ENCODE results near the gene MYCBP2. TPM values are rescaled to one million over a fixed set of nuclear protein-coding genes. Genes with fewer than 3 reads are reported as not detected.
"Not testable (repeated sequence)": the region's sequence is repeated elsewhere in the genome, so short reads cannot be mapped to it uniquely, and the experiment has no call there.

The MYCBP2 gene
- total RNA-seq, 1 experiment from 2014 or later = 57.8 TPM

DNA sequence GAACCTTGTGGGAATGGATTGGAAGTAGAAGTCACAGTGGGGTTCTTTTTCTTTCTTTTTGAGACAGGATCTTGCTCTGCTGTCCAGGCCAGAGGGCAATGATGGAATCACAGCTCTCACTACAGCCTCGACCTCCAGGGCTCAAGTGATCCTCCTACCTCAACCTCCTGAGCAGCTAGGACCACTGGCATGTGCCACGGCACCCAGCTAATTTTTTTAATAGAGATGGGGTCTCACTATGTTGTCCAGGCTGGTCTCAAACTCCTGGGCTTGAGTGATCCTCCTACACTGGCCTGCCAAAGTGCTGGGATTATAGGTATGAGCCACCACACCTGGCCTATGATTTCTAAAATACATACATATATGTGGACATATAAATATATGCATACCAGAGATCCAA, 111.4 kb downstream of the MYCBP2 start:
- ChIA-PET CTCF (no interaction called here), POLR2A (ENCODE audit: low non-redundant PET) (no interaction called here)
- H3K36me3 ChIP-seq (ENCODE audit: insufficient read depth, low read length, poor library complexity, severe bottlenecking) = peaks cover 6% of the 10 kb centered on the region
- H3K9me3 ChIP-seq (ENCODE audit: low read depth, low read length, poor library complexity, severe bottlenecking) = no peaks in the 10 kb centered on the region
- H3K4me1 ChIP-seq (ENCODE audit: insufficient read depth, low read length, poor library complexity, severe bottlenecking) = no peaks in the 10 kb centered on the region
- intact Hi-C loops (cut with micrococcal nuclease; ENCODE audit: unreplicated experiment) = no loop called here
- no TSS peak for BruUV-seq (replicated peaks)
- TF ChIP-seq EZH2 (IDR thresholded peaks at IDR 0.05; ENCODE audit: borderline replicate concordance, low read depth, low read length, poor library complexity, severe bottlenecking) = no peak
- TF ChIP-seq, protein P1, sequence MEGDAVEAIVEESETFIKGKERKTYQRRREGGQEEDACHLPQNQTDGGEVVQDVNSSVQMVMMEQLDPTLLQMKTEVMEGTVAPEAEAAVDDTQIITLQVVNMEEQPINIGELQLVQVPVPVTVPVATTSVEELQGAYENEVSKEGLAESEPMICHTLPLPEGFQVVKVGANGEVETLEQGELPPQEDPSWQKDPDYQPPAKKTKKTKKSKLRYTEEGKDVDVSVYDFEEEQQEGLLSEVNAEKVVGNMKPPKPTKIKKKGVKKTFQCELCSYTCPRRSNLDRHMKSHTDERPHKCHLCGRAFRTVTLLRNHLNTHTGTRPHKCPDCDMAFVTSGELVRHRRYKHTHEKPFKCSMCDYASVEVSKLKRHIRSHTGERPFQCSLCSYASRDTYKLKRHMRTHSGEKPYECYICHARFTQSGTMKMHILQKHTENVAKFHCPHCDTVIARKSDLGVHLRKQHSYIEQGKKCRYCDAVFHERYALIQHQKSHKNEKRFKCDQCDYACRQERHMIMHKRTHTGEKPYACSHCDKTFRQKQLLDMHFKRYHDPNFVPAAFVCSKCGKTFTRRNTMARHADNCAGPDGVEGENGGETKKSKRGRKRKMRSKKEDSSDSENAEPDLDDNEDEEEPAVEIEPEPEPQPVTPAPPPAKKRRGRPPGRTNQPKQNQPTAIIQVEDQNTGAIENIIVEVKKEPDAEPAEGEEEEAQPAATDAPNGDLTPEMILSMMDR (conservative IDR thresholded peaks at IDR 0.05; ENCODE audit: low read depth, low read length) = no peak
- H3K27ac ChIP-seq (ENCODE audit: low read depth, low read length, poor library complexity, severe bottlenecking) = no peak overlapping the region
- no peaks in the 10 kb centered on the region for H3K27me3 ChIP-seq (replicated peaks; ENCODE audit: insufficient read depth, low read depth, low read length, poor library complexity)
- no peak overlapping the region for H3K4me3 ChIP-seq (ENCODE audit: low read depth, low read length, poor library complexity, severe bottlenecking)
- no peak for DNase-seq (ENCODE audit: low spot score)

DNA sequence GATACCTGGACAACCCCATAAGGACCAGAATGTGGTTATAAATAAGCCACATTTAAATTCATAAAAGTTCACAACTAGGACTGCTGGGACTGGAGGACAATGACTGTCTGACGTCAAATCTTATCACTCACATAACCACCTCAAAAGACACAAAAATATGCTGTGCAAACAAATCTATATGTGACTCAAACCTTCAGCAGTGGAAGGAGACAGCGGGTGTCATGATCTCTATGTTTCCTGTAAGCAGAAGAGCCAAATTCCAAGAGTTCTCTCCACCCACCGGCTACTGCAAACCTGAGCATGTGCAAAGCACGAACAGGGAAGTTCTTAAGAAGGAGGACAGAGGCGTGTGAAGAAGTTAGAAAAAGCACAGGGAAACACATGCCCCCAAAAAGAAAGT, 113.2 kb downstream of the MYCBP2 start:
- Histone ChIP-seq H3K4me1 (ENCODE audit: insufficient read depth, low read length, poor library complexity, severe bottlenecking) (no peaks in the 10 kb centered on the region), H3K9me3 (ENCODE audit: low read depth, low read length, poor library complexity, severe bottlenecking) (no peaks in the 10 kb centered on the region), H3K4me3 (ENCODE audit: low read depth, low read length, poor library complexity, severe bottlenecking) (no peak overlapping the region), H3K27me3 (replicated peaks; ENCODE audit: insufficient read depth, low read depth, low read length, poor library complexity) (no peaks in the 10 kb centered on the region), H3K36me3 (ENCODE audit: insufficient read depth, low read length, poor library complexity, severe bottlenecking) (peaks cover 6% of the 10 kb centered on the region), H3K27ac (ENCODE audit: low read depth, low read length, poor library complexity, severe bottlenecking) (no peak overlapping the region)
- intact Hi-C loops (cut with micrococcal nuclease; ENCODE audit: unreplicated experiment) = no loop called here
- no peak for DNase-seq (ENCODE audit: low spot score)
- no TSS peak for BruUV-seq (replicated peaks)
- TF ChIP-seq, protein P1 (conservative IDR thresholded peaks at IDR 0.05; ENCODE audit: low read depth, low read length) = no peak
- no peak for TF ChIP-seq EZH2 (IDR thresholded peaks at IDR 0.05; ENCODE audit: borderline replicate concordance, low read depth, low read length, poor library complexity, severe bottlenecking)
- CTCF ChIA-PET = no interaction called here
- POLR2A ChIA-PET (ENCODE audit: low non-redundant PET) = no interaction called here

DNA sequence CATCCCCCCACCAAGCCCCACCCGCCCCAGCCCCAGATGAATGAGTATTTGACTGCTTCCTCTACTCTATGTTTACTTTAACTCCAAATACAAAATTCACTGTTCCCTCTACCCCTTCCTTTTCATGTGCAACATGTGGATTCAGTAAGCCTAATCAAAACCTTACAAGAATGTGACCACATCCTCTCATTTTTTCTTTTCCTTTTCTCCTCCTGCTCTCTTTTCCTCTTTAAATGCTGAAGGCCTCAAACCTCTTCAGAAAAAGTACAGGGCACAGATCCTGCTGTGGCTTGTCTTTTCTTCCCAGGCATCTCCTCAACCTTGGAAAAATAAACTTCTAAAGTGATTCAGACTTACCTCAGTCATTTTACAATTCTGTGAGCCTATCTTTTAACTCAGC, 119.0 kb downstream of the MYCBP2 start:
- H3K4me1 ChIP-seq (ENCODE audit: insufficient read depth, low read length, poor library complexity, severe bottlenecking) = no peaks in the 10 kb centered on the region
- H3K4me3 ChIP-seq (ENCODE audit: low read depth, low read length, poor library complexity, severe bottlenecking) = no peak overlapping the region
- H3K27me3 ChIP-seq (replicated peaks; ENCODE audit: insufficient read depth, low read depth, low read length, poor library complexity) = no peaks in the 10 kb centered on the region
- H3K27ac ChIP-seq (ENCODE audit: low read depth, low read length, poor library complexity, severe bottlenecking) = no peak overlapping the region
- H3K36me3 ChIP-seq (ENCODE audit: insufficient read depth, low read length, poor library complexity, severe bottlenecking) = peaks cover 15% of the 10 kb centered on the region
- DNase-seq (ENCODE audit: low spot score) = no peak
- POLR2A ChIA-PET (ENCODE audit: low non-redundant PET) = interaction anchor here (0.5 kb wide), 1 partner anchor 122 kb away, joined by 3 read pairs; no protein-coding TSS in a partner anchor
- H3K9me3 ChIP-seq (ENCODE audit: low read depth, low read length, poor library complexity, severe bottlenecking) = no peaks in the 10 kb centered on the region
- CTCF ChIA-PET = no interaction called here
- intact Hi-C loops (cut with micrococcal nuclease; ENCODE audit: unreplicated experiment) = no loop called here
- BruUV-seq (replicated peaks) = no TSS peak
- TF ChIP-seq EZH2 (IDR thresholded peaks at IDR 0.05; ENCODE audit: borderline replicate concordance, low read depth, low read length, poor library complexity, severe bottlenecking) = no peak
- TF ChIP-seq, protein P1 (conservative IDR thresholded peaks at IDR 0.05; ENCODE audit: low read depth, low read length) = no peak

DNA sequence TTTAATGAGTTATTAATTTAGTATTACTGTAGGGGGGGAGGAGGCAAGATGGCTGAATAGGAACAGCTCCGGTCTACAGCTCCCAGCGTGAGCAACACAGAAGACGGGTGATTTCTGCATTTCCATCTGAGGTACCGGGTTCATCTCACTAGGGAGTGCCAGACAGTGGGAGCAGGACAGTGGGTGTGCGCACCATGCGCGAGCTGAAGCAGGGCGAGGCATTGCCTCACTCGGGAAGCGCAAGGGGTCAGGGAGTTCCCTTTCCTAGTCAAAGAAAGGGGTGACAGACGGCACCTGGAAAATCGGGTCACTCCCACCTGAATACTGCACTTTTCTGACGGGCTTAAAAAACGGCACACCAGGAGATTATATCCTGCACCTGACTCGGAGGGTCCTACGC, 127.9 kb downstream of the MYCBP2 start:
- H3K4me3 ChIP-seq (ENCODE audit: low read depth, low read length, poor library complexity, severe bottlenecking); POLR2A ChIA-PET (ENCODE audit: low non-redundant PET); DNase-seq (ENCODE audit: low spot score); H3K27me3 ChIP-seq (replicated peaks; ENCODE audit: insufficient read depth, low read depth, low read length, poor library complexity); BruUV-seq (replicated peaks); H3K9me3 ChIP-seq (ENCODE audit: low read depth, low read length, poor library complexity, severe bottlenecking); intact Hi-C loops (cut with micrococcal nuclease; ENCODE audit: unreplicated experiment); H3K27ac ChIP-seq (ENCODE audit: low read depth, low read length, poor library complexity, severe bottlenecking); H3K4me1 ChIP-seq (ENCODE audit: insufficient read depth, low read length, poor library complexity, severe bottlenecking); CTCF ChIA-PET; H3K36me3 ChIP-seq (ENCODE audit: insufficient read depth, low read length, poor library complexity, severe bottlenecking): not testable (repeated sequence)
